Islet of Langerhans (tissue), 1 donor: ENCODE results near the gene HNF4A.
"Not testable (repeated sequence)": the region's sequence is repeated elsewhere in the genome, so short reads cannot be mapped to it uniquely, and the experiment has no call there.

Source experiments
- FAIRE-seq: peaks from one replicate; lab custom pipeline; 2011; peaks lifted over from hg19 to GRCh38; lab: Jason Lieb, UNC

The HNF4A gene

GRCh38 chr20:44345941-44346340 is 9.6 kb upstream of the HNF4A start:
- not testable (repeated sequence) for FAIRE-seq

- no peak for FAIRE-seq
Measured at GRCh38 chr20:44348168-44348659, 7.3 kb upstream of the HNF4A start.

- no peak for FAIRE-seq
Measured at GRCh38 chr20:44349349-44349748, 6.2 kb upstream of the HNF4A start.

GRCh38 chr20:44350567-44350966 is 4.9 kb upstream of the HNF4A start:
- FAIRE-seq: no peak

GRCh38 chr20:44354979-44355497 is 461 bp upstream of the HNF4A start:
- no peak for FAIRE-seq

- FAIRE-seq: no peak
Measured at GRCh38 chr20:44356353-44356723, 839 bp downstream of the HNF4A start.

GRCh38 chr20:44357020-44357419 is 1.5 kb downstream of the HNF4A start:
- FAIRE-seq: no peak

- FAIRE-seq: no peak
Measured at GRCh38 chr20:44357555-44358125, 2.1 kb downstream of the HNF4A start.

GRCh38 chr20:44358776-44359175 is 3.3 kb downstream of the HNF4A start:
- FAIRE-seq: no peak

- no peak for FAIRE-seq
Measured at GRCh38 chr20:44360221-44360620, 4.7 kb downstream of the HNF4A start.

- FAIRE-seq: no peak
Measured at GRCh38 chr20:44361021-44361420, 5.5 kb downstream of the HNF4A start.

- FAIRE-seq: no peak
Measured at GRCh38 chr20:44362466-44362940, 7.0 kb downstream of the HNF4A start.

- no peak for FAIRE-seq
Measured at GRCh38 chr20:44364068-44364467, 8.6 kb downstream of the HNF4A start.

- FAIRE-seq: no peak
Measured at GRCh38 chr20:44364780-44365179, 9.3 kb downstream of the HNF4A start.

GRCh38 chr20:44367746-44368145 is 12.2 kb downstream of the HNF4A start:
- no peak for FAIRE-seq

GRCh38 chr20:44370639-44371218 is 15.2 kb downstream of the HNF4A start:
- FAIRE-seq: no peak

- FAIRE-seq: no peak
Measured at GRCh38 chr20:44382641-44383040, 27.1 kb downstream of the HNF4A start.

- no peak for FAIRE-seq
Measured at GRCh38 chr20:44384423-44385027, 29.0 kb downstream of the HNF4A start.

GRCh38 chr20:44388466-44389023 is 33.0 kb downstream of the HNF4A start:
- no peak for FAIRE-seq

GRCh38 chr20:44389871-44390270 is 34.4 kb downstream of the HNF4A start:
- no peak for FAIRE-seq

- FAIRE-seq: no peak
Measured at GRCh38 chr20:44390280-44390679, 34.8 kb downstream of the HNF4A start.

GRCh38 chr20:44392088-44392775 is 36.7 kb downstream of the HNF4A start:
- no peak for FAIRE-seq
